K562 (cell line): ENCODE results near the gene APOL4. TPM values are rescaled to one million over a fixed set of nuclear protein-coding genes. Genes with fewer than 3 reads are reported as not detected.

Experiments used
- ATAC-seq: fragments of 200-7000 bp; cut with Tn5 transposase; 3 replicates; pipeline ENCODE4 v1.9.1; 2020; ENCODE audit warnings: moderate library complexity
- BruUV-seq: library from RNA; stranded (reverse); fragments of 400-500 nt; replicated peaks from 2 replicates; lab custom pipeline; 2021; lab: Mats Ljungman, UMichigan
- CTCF ChIA-PET: fragments of 300-600 bp; formaldehyde crosslinking; extraction: SDS; loops from one replicate; lab custom pipeline; 2021; ENCODE audit warnings: low intra/inter-chr PET ratio; lab: Yijun Ruan, JAX
- POLR2A ChIA-PET: fragments of 300-600, 350-650 bp; sonication (Branson Sonifier 250); formaldehyde crosslinking; extraction: SDS; loops from one replicate; lab custom pipeline; 2021; ENCODE audit warnings: antibody characterized with exemption, inconsistent platforms; lab: Yijun Ruan, JAX
- DNase-seq, 4 experiments: peaks; one replicate each; pipeline versions ENCODE4 v3.0.0 to v3.0.0-alpha.2; 2011 to 2018; ENCODE audit warnings: low spot score in 3 of 4, mixed read lengths in 3 of 4; ENCODE audit errors: extremely low read depth in 1 of 4
- FAIRE-seq: peaks from 2 replicates; lab custom pipeline; 2011; peaks lifted over from hg19 to GRCh38; lab: Jason Lieb, UNC
- H2AFZ ChIP-seq: 2 replicates; pipeline ENCODE4 v1.6.0; 2011; ENCODE audit warnings: low read depth, low read length, control low read depth, inconsistent platforms
- H3K27ac ChIP-seq: fragments of 200-600 bp; 3 replicates; pipeline ENCODE4 v1.8.0; 2011; ENCODE audit warnings: low read depth, mild to moderate bottlenecking, control low read depth, inconsistent platforms, low read length, moderate library complexity, mixed read lengths; ENCODE audit errors: extremely low read depth
- H3K27me3 ChIP-seq, 2 experiments: fragments of 300-600 bp in 1 of 2; 2 replicates in 1 of 2; 3 replicates in 1 of 2; pipeline versions ENCODE4 v1.6.0 to v1.8.0; 2011; ENCODE audit warnings: inconsistent platforms in 2 of 2, low read length in 2 of 2, mild to moderate bottlenecking in 1 of 2, mixed read lengths in 1 of 2, moderate library complexity in 1 of 2; ENCODE audit not compliant: control insufficient read depth in 2 of 2, insufficient read depth in 2 of 2
- H3K36me3 ChIP-seq: fragments of 300-600 bp; 3 replicates; pipeline ENCODE4 v1.8.0; 2011; ENCODE audit warnings: mild to moderate bottlenecking, low read length, inconsistent platforms; ENCODE audit not compliant: control insufficient read depth, insufficient read depth
- H3K4me1 ChIP-seq, 2 experiments: fragments of 200-600 bp in 1 of 2; replicated peaks in 1 of 2; 2 replicates in 1 of 2; 3 replicates in 1 of 2; pipeline versions ENCODE4 v1.5.1 to v1.8.0; 2011; ENCODE audit warnings: inconsistent platforms in 2 of 2, low read length in 2 of 2, mild to moderate bottlenecking in 1 of 2, mixed read lengths in 1 of 2, moderate library complexity in 1 of 2; ENCODE audit not compliant: control insufficient read depth in 2 of 2, insufficient read depth in 2 of 2
- H3K4me2 ChIP-seq: 2 replicates; pipeline ENCODE4 v1.6.1; 2011; ENCODE audit warnings: low read length, control low read depth, inconsistent platforms, mixed read lengths; ENCODE audit not compliant: insufficient read depth
- H3K4me3 ChIP-seq: fragments of 200-600 bp; sonication (generic), shearing (Covaris generic); 2 replicates; pipeline ENCODE4 v1.5.1; 2016; ENCODE audit warnings: control low read depth, inconsistent platforms
- H3K79me2 ChIP-seq: fragments of 200-600 bp; 3 replicates; pipeline ENCODE4 v1.8.0; 2011; ENCODE audit warnings: low read length, inconsistent platforms; ENCODE audit not compliant: control insufficient read depth, insufficient read depth
- H3K9ac ChIP-seq, 2 experiments: 2 replicates each; pipeline versions ENCODE4 v1.6.0 to v1.6.1; 2011; ENCODE audit warnings: low read depth in 2 of 2, low read length in 2 of 2, control low read depth in 1 of 2, inconsistent platforms in 1 of 2, mild to moderate bottlenecking in 1 of 2, mixed read lengths in 1 of 2; ENCODE audit not compliant: insufficient read depth in 1 of 2
- H3K9me1 ChIP-seq: one replicate; pipeline ENCODE4 v1.6.0; 2011; ENCODE audit warnings: inconsistent platforms, mild to moderate bottlenecking, low read length, moderate library complexity; ENCODE audit not compliant: control insufficient read depth, insufficient read depth
- H3K9me3 ChIP-seq: replicated peaks from 2 replicates; pipeline ENCODE4 v1.5.1; 2011; ENCODE audit warnings: low read depth, low read length, inconsistent platforms; ENCODE audit not compliant: control insufficient read depth, insufficient read depth
- H4K20me1 ChIP-seq: replicated peaks from 2 replicates; pipeline ENCODE4 v1.6.1; 2011; ENCODE audit warnings: low read length, inconsistent platforms, mixed read lengths; ENCODE audit not compliant: control insufficient read depth, insufficient read depth
- CBFB ChIP-seq: sonication (generic); formaldehyde crosslinking; IDR thresholded peaks from 2 replicates; pipeline ENCODE4 v1.4.0; 2020; ENCODE audit warnings: mild to moderate bottlenecking, missing genetic modification reagents
- CBX8 ChIP-seq: fragments of 200-600 bp; sonication (generic); IDR thresholded peaks from 2 replicates; pipeline ENCODE4 v1.6.1; 2012; ENCODE audit warnings: borderline replicate concordance, mixed run types, low read depth, mild to moderate bottlenecking, moderate library complexity, mixed read lengths, low read length, control low read depth, inconsistent platforms; ENCODE audit not compliant: poor library complexity, severe bottlenecking; ENCODE audit errors: extremely low read depth
- CHD1 ChIP-seq: fragments of 200-600 bp; sonication (generic); IDR thresholded peaks from one replicate; pipeline ENCODE4 v1.6.1; 2012; ENCODE audit warnings: mild to moderate bottlenecking, moderate library complexity, low read length, inconsistent platforms
- HMGN3 ChIP-seq: IDR thresholded peaks from 2 replicates; pipeline ENCODE4 v1.6.1; 2011; ENCODE audit warnings: borderline replicate concordance, low read depth, mild to moderate bottlenecking, mixed read lengths, low read length; ENCODE audit not compliant: insufficient read length; ENCODE audit errors: extremely low read depth
- LARP7 ChIP-seq: fragments of 450-650 bp; IDR thresholded peaks from 2 replicates; pipeline ENCODE4 v1.6.1; 2016
- NRF1 ChIP-seq, 2 experiments: fragments of 450-650 bp; IDR thresholded peaks in 1 of 2; conservative IDR thresholded peaks in 1 of 2; 2 replicates each; pipeline ENCODE4 v1.6.1; 2014; ENCODE audit warnings: mild to moderate bottlenecking in 2 of 2
- SRSF1 ChIP-seq: fragments of 200-400 bp; formaldehyde crosslinking; IDR thresholded peaks from 2 replicates; pipeline ENCODE4 v1.6.1; 2017; ENCODE audit warnings: mild to moderate bottlenecking, low read depth, low read length, moderate library complexity
- TBL1XR1 ChIP-seq, 2 experiments: IDR thresholded peaks; 2 replicates each; pipeline ENCODE4 v1.6.1; 2012; ENCODE audit warnings: improper control_type of control experiment in 2 of 2, low read length in 2 of 2, mild to moderate bottlenecking in 1 of 2
- ZNF668 ChIP-seq: fragments of 250-450 bp; sonication (Bioruptor Pico); IDR thresholded peaks from 2 replicates; pipeline ENCODE4 v1.8.0; 2022; ENCODE audit warnings: mild to moderate bottlenecking, inconsistent platforms
- WGBS: fragments of 100-300 bp; shearing (Covaris generic); methylation state at CpG from one replicate; pipeline ENCODE4 v1.1.6; 2016; ENCODE audit warnings: low coverage, mixed read lengths; ENCODE audit not compliant: insufficient coverage; ENCODE audit errors: missing lambda C conversion rate; 5-methylcytosine and 5-hydroxymethylcytosine counted together
- in situ Hi-C: fragments of 300-500 bp; cut with MboI; formaldehyde crosslinking; loops from 4 replicates; pipeline ENCODE4 v1.15.0; 2018; ENCODE audit warnings: inconsistent platforms, mixed read lengths
- intact Hi-C: fragments of 100-400 bp; cut with micrococcal nuclease; formaldehyde crosslinking; loops from 2 replicates; pipeline ENCODE4 v1.14.2; 2022
- polyA plus RNA-seq, 8 experiments: library from polyadenylated mRNA; depleted of rRNA in 4 of 8; stranded (reverse) in 5 of 8; unstranded in 3 of 8; fragments of >200 nt; fragmentation: Nextera tagmentation in 2 of 8; fragmentation: Illumina TruSeq in 1 of 8; extraction: Ambion mirVana in 2 of 8; extraction: Trizol in 1 of 8; gene quantifications; 2 replicates each; pipeline versions ENCODE4 v1.2.1 to v1.2.3, GENCODE V29; 2011 to 2014; ENCODE audit warnings: inconsistent platforms in 1 of 8, missing spikeins in 1 of 8
- total RNA-seq, 7 experiments: library from RNA; depleted of rRNA in 6 of 7; stranded (reverse); fragments of >200 nt in 6 of 7; fragmentation: Illumina TruSeq in 2 of 7; extraction: Trizol in 2 of 7; gene quantifications; 2 replicates each; pipeline versions ENCODE4 v1.2.1 to v1.2.3, GENCODE V29; 2011 to 2021; ENCODE audit warnings: low replicate concordance in 1 of 7
- TF ChIP-seq, protein P1 (sequence below): fragments of 250-450 bp; sonication (Bioruptor Pico); IDR thresholded peaks from 2 replicates; pipeline ENCODE4 v1.4.0; 2020

APOL4 gene
- total and polyA plus RNA-seq, 9 of the 15 experiments (the other 6 are each of a cell fraction or from before 2014, with no cell fraction given) = 6.5 to 15.0 (median 9.8) TPM

GRCh38 chr22:36233796-36234195, 32.2 kb upstream of the APOL4 start:
- Histone ChIP-seq H3K9me1 (no peaks in the 10 kb centered on the region), H3K27me3 (no peaks in the 10 kb centered on the region), H3K36me3 (peaks cover 14% of the 10 kb centered on the region; the same call in 2 of the 3 replicates), H3K9me3 (no peaks in the 10 kb centered on the region), H3K9ac (no peak overlapping the region), H3K4me2 (no peak overlapping the region), H4K20me1 (no peaks in the 10 kb centered on the region), H3K27ac (no peak overlapping the region), H3K4me1 (peaks cover 0 to 13% of the 10 kb centered on the region in 2 experiments; a peak in 2 of 5 replicates), H3K4me3 (no peak overlapping the region), H3K79me2 (peaks cover 17% of the 10 kb centered on the region), H2AFZ (no peak overlapping the region)
- ATAC-seq (no peak), DNase-seq (no peak), FAIRE-seq (no peak)
- no TSS peak for BruUV-seq
- TF ChIP-seq TBL1XR1 (IDR thresholded peaks at IDR 0.05; ENCODE audit: low read length in 2 of 2) (no peak), LARP7 (no peak), SRSF1 (no peak), NRF1 (conservative IDR thresholded peaks at IDR 0.05 in 1 of 2, IDR thresholded peaks at IDR 0.05 in 1 of 2) (no peak), ZNF668 (no peak), CBX8 (no peak), CHD1 (no peak), CBFB (CRISPR knock-in tag) (no peak), HMGN3 (no peak)
- TF ChIP-seq, protein P1, sequence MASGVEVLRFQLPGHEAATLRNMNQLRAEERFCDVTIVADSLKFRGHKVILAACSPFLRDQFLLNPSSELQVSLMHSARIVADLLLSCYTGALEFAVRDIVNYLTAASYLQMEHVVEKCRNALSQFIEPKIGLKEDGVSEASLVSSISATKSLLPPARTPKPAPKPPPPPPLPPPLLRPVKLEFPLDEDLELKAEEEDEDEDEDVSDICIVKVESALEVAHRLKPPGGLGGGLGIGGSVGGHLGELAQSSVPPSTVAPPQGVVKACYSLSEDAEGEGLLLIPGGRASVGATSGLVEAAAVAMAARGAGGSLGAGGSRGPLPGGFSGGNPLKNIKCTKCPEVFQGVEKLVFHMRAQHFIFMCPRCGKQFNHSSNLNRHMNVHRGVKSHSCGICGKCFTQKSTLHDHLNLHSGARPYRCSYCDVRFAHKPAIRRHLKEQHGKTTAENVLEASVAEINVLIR (CRISPR knock-in tag) = no peak
- in situ Hi-C loops (no loop called here), intact Hi-C loops (no loop called here)
- ChIA-PET POLR2A (no interaction called here), CTCF (no interaction called here)
- whole genome bisulfite sequencing = 84% methylated on average over 6 of the region's 7 CpGs
